Testis (tissue), 2 donors: ENCODE data around the gene GMEB2.

ENCODE experiments used
- POLR2A ChIP-seq: fragments of 450-650 bp; IDR thresholded peaks from one replicate; pipeline ENCODE4 v1.6.1; 2017; ENCODE audit warnings: antibody characterized with exemption, mild to moderate bottlenecking, moderate library complexity
- TF ChIP-seq, protein P1 (sequence below), 3 experiments: fragments of 450-650 bp in 2 of 3; fragments of 200-600 bp in 1 of 3; sonication (generic) in 1 of 3; IDR thresholded peaks; one replicate each; pipeline ENCODE4 v1.5.1; 2016 to 2019; ENCODE audit warnings: antibody characterized with exemption in 3 of 3, mild to moderate bottlenecking in 2 of 3, moderate library complexity in 1 of 3

DNA sequence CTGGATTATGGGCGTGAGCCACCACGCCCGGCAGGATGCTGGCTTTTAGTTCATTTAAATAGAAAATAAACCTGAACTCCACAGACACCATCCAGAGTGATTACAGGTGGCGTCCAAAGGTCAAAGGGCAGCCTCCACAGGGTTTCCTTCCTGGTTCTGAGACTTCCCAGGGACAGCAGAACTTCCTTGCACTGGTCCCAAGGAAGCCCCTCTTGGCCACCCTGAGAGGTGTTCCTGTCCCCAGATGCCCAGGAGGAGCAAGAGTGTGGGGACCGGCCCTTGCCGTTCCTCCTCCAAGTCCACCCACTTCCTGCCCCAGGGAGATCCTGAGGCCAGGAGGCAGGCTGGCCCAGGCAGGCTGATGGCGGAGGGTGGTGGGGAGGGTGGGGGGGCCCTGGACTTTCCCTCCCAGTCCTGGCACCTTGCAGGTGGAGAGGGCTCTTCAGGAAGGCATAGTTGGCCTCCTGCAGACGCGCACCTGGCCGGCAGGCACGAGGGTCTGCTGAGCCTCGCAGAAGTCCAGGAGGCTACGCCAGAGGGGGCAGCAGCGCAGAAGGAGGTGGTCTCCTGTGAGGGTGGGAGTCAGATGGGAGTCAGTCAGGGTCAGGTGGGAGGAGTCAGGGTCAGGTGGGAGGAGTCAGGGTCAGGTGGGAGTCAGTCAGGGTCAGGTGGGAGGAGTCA is 68.0 kb downstream of the GMEB2 start:
- no peak for TF ChIP-seq POLR2A
- TF ChIP-seq, protein P1, sequence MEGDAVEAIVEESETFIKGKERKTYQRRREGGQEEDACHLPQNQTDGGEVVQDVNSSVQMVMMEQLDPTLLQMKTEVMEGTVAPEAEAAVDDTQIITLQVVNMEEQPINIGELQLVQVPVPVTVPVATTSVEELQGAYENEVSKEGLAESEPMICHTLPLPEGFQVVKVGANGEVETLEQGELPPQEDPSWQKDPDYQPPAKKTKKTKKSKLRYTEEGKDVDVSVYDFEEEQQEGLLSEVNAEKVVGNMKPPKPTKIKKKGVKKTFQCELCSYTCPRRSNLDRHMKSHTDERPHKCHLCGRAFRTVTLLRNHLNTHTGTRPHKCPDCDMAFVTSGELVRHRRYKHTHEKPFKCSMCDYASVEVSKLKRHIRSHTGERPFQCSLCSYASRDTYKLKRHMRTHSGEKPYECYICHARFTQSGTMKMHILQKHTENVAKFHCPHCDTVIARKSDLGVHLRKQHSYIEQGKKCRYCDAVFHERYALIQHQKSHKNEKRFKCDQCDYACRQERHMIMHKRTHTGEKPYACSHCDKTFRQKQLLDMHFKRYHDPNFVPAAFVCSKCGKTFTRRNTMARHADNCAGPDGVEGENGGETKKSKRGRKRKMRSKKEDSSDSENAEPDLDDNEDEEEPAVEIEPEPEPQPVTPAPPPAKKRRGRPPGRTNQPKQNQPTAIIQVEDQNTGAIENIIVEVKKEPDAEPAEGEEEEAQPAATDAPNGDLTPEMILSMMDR (IDR thresholded peaks at IDR 0.05): no peak
